ENCODE measurements around the gene KRT82.
"Not testable (repeated sequence)": the region's sequence is repeated elsewhere in the genome, so short reads cannot be mapped to it uniquely, and the experiment has no call there.

Gene KRT82

GRCh38 chr12:52413782-52414345, 7.7 kb upstream of the KRT82 start:
- no peaks in the 10 kb centered on the region for H3K9me3 ChIP-seq (ENCODE audit: control insufficient read depth in 5 of 5, low read length in 5 of 5)
- H3K27ac ChIP-seq (ENCODE audit: low read depth, low read length), result no peak overlapping the region

GRCh38 chr12:52413202-52413601, 7.1 kb upstream of the KRT82 start:
- no peak overlapping the region for H3K27ac ChIP-seq (ENCODE audit: low read depth, low read length)
- no peaks in the 10 kb centered on the region for H3K36me3 ChIP-seq (ENCODE audit: control insufficient read depth in 5 of 5, insufficient read depth in 5 of 5, low read length in 5 of 5)
- H3K4me3 ChIP-seq (ENCODE audit: low read depth in 1 of 5, low read length in 5 of 5), result no peak overlapping the region
- peaks cover 7 to 23% (median 19%) of the 10 kb centered on the region in 5 donors for H3K4me1 ChIP-seq (ENCODE audit: control insufficient read depth in 5 of 5, insufficient read depth in 5 of 5, low read length in 5 of 5)
- H3K27me3 ChIP-seq (ENCODE audit: control insufficient read depth in 5 of 5, insufficient read depth in 4 of 5, low read length in 5 of 5), result peaks cover 0 to 2% (median 0%) of the 10 kb centered on the region in 5 donors
- H3K9ac ChIP-seq (ENCODE audit: low read length in 5 of 5), result no peak overlapping the region
- H3K9me3 ChIP-seq (ENCODE audit: control insufficient read depth in 5 of 5, low read length in 5 of 5), result no peaks in the 10 kb centered on the region

More at GRCh38 chr12:52413782-52414345, 7.7 kb upstream of the KRT82 start:
- H3K4me3 ChIP-seq (ENCODE audit: low read depth in 1 of 5, low read length in 5 of 5), result no peak overlapping the region
- peaks cover 7 to 23% (median 19%) of the 10 kb centered on the region in 5 donors for H3K4me1 ChIP-seq (ENCODE audit: control insufficient read depth in 5 of 5, insufficient read depth in 5 of 5, low read length in 5 of 5)
- no peaks in the 10 kb centered on the region for H3K36me3 ChIP-seq (ENCODE audit: control insufficient read depth in 5 of 5, insufficient read depth in 5 of 5, low read length in 5 of 5)
- H3K9ac ChIP-seq (ENCODE audit: low read length in 5 of 5), result no peak overlapping the region
- no peaks in the 10 kb centered on the region for H3K27me3 ChIP-seq (ENCODE audit: control insufficient read depth in 5 of 5, insufficient read depth in 4 of 5, low read length in 5 of 5)

DNA sequence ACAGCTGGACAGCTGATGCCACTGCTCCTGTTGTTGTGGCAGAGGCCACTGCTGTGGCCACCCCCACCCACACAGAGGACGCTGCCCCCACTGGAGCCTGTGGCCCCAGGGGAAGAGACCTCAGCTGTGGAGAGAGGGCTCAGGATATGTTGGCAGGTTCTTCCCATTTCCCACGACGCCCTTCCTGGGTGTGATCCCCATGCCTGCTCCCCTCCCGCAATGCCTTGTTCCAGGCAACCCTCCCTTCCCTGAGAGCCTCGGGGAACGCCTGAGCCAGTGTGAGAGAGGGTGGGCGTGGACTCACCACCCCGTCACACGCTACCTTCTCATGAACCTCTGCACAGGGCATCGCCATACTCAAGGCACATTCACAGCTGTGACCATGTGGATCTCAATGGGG, 5.7 kb upstream of the KRT82 start:
- no peaks in the 10 kb centered on the region for H3K9me3 ChIP-seq (ENCODE audit: control insufficient read depth in 5 of 5, low read length in 5 of 5)
- no peaks in the 10 kb centered on the region for H3K36me3 ChIP-seq (ENCODE audit: control insufficient read depth in 5 of 5, insufficient read depth in 5 of 5, low read length in 5 of 5)
- no peak overlapping the region for H3K9ac ChIP-seq (ENCODE audit: low read length in 5 of 5)
- peaks cover 7 to 14% (median 11%) of the 10 kb centered on the region in 5 donors for H3K4me1 ChIP-seq (ENCODE audit: control insufficient read depth in 5 of 5, insufficient read depth in 5 of 5, low read length in 5 of 5)
- H3K4me3 ChIP-seq (ENCODE audit: low read depth in 1 of 5, low read length in 5 of 5), result no peak overlapping the region
- H3K27me3 ChIP-seq (ENCODE audit: control insufficient read depth in 5 of 5, insufficient read depth in 4 of 5, low read length in 5 of 5), result peaks cover 0 to 2% (median 0%) of the 10 kb centered on the region in 5 donors
- H3K27ac ChIP-seq (ENCODE audit: low read depth, low read length), result no peak overlapping the region

- H3K4me1 ChIP-seq (ENCODE audit: control insufficient read depth in 5 of 5, insufficient read depth in 5 of 5, low read length in 5 of 5), result not testable (repeated sequence)
Observed at GRCh38 chr12:52410589-52411248, 4.6 kb upstream of the KRT82 start.

GRCh38 chr12:52407918-52408317, 1.8 kb upstream of the KRT82 start:
- H3K27ac ChIP-seq (ENCODE audit: low read depth, low read length), result no peak overlapping the region
- no peak overlapping the region for H3K9ac ChIP-seq (ENCODE audit: low read length in 5 of 5)
- H3K36me3 ChIP-seq (ENCODE audit: control insufficient read depth in 5 of 5, insufficient read depth in 5 of 5, low read length in 5 of 5), result no peaks in the 10 kb centered on the region
- no peaks in the 10 kb centered on the region for H3K4me1 ChIP-seq (ENCODE audit: control insufficient read depth in 5 of 5, insufficient read depth in 5 of 5, low read length in 5 of 5)
- no peaks in the 10 kb centered on the region for H3K9me3 ChIP-seq (ENCODE audit: control insufficient read depth in 5 of 5, low read length in 5 of 5)
- H3K4me3 ChIP-seq (ENCODE audit: low read depth in 1 of 5, low read length in 5 of 5), result no peak overlapping the region
- peaks cover 0 to 2% (median 0%) of the 10 kb centered on the region in 5 donors for H3K27me3 ChIP-seq (ENCODE audit: control insufficient read depth in 5 of 5, insufficient read depth in 4 of 5, low read length in 5 of 5)

More at GRCh38 chr12:52410589-52411248, 4.6 kb upstream of the KRT82 start:
- not testable (repeated sequence) for H3K4me3 ChIP-seq (ENCODE audit: low read depth in 1 of 5, low read length in 5 of 5); H3K27ac ChIP-seq (ENCODE audit: low read depth, low read length); H3K9ac ChIP-seq (ENCODE audit: low read length in 5 of 5); H3K27me3 ChIP-seq (ENCODE audit: control insufficient read depth in 5 of 5, insufficient read depth in 4 of 5, low read length in 5 of 5); H3K36me3 ChIP-seq (ENCODE audit: control insufficient read depth in 5 of 5, insufficient read depth in 5 of 5, low read length in 5 of 5); H3K9me3 ChIP-seq (ENCODE audit: control insufficient read depth in 5 of 5, low read length in 5 of 5)

DNA sequence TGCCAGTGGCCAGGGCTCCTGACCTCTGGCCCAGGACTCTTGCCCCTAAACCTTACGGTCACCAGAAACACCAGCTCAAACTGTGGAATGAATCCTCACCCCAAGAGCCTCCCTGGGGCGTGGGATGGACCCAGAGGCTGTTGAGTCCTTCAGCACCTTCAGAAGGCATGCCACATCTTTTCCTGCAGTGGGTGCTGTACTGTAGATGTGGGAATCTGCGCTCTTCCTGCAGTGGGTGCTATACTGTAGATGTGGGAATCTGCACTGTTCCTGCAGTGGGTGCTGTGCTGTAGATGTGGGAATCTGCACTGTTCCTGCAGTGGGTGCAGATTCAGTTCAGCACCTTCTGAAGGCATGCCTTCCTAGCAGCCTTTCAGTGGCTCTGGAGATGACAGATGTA, 1.2 kb downstream of the KRT82 start:
- Histone ChIP-seq H3K27me3 (ENCODE audit: control insufficient read depth in 5 of 5, insufficient read depth in 4 of 5, low read length in 5 of 5) (peaks cover 0 to 6% (median 4%) of the 10 kb centered on the region in 5 donors), H3K27ac (ENCODE audit: low read depth, low read length) (no peak overlapping the region)

GRCh38 chr12:52403561-52403960, 2.6 kb downstream of the KRT82 start:
- no peak overlapping the region for H3K9ac ChIP-seq (ENCODE audit: low read length in 5 of 5)
- H3K36me3 ChIP-seq (ENCODE audit: control insufficient read depth in 5 of 5, insufficient read depth in 5 of 5, low read length in 5 of 5), result no peaks in the 10 kb centered on the region
- peaks cover 0 to 13% (median 4%) of the 10 kb centered on the region in 5 donors for H3K27me3 ChIP-seq (ENCODE audit: control insufficient read depth in 5 of 5, insufficient read depth in 4 of 5, low read length in 5 of 5)
- no peak overlapping the region for H3K27ac ChIP-seq (ENCODE audit: low read depth, low read length)
- H3K4me3 ChIP-seq (ENCODE audit: low read depth in 1 of 5, low read length in 5 of 5), result no peak overlapping the region
- H3K9me3 ChIP-seq (ENCODE audit: control insufficient read depth in 5 of 5, low read length in 5 of 5), result no peaks in the 10 kb centered on the region
- H3K4me1 ChIP-seq (ENCODE audit: control insufficient read depth in 5 of 5, insufficient read depth in 5 of 5, low read length in 5 of 5), result no peaks in the 10 kb centered on the region

More for the DNA sequence above, 1.2 kb downstream of the KRT82 start:
- Histone ChIP-seq H3K9ac (ENCODE audit: low read length in 5 of 5) (no peak overlapping the region), H3K36me3 (ENCODE audit: control insufficient read depth in 5 of 5, insufficient read depth in 5 of 5, low read length in 5 of 5) (no peaks in the 10 kb centered on the region), H3K4me1 (ENCODE audit: control insufficient read depth in 5 of 5, insufficient read depth in 5 of 5, low read length in 5 of 5) (no peaks in the 10 kb centered on the region), H3K9me3 (ENCODE audit: control insufficient read depth in 5 of 5, low read length in 5 of 5) (no peaks in the 10 kb centered on the region), H3K4me3 (ENCODE audit: low read depth in 1 of 5, low read length in 5 of 5) (no peak overlapping the region)

DNA sequence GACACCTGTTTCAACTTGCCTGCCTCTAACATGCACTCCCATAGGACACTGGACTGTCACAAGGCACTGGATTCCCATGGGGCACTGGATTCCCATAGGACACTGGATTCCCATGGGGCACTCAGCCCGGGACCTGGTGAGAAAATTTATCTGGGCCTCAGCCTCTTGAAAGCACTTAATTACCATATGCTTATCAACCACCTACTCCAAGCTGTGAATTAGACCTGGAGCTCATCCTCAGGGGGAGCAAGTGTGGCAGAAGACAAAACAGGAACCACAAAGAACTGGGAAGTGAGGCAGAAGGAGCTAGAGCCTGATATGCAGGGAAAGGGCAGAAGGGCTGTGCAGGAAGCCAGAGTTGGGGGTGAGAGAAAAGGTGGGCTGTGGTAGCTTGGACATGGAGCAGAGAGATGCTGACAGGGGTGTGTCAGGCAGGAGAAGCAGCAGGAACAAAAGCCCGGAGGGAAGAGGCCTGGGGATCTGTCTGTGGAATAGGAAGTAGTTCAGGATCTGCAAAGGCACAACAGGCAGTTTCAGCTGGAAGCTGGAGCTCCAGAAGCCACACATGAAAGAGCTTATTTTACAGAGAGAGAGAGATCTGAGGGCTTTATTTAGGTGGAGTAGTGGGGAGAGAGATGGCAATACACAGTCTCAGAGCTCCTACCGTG, 3.1 kb downstream of the KRT82 start:
- H3K36me3 ChIP-seq (ENCODE audit: control insufficient read depth in 5 of 5, insufficient read depth in 5 of 5, low read length in 5 of 5), result no peaks in the 10 kb centered on the region
- H3K4me3 ChIP-seq (ENCODE audit: low read depth in 1 of 5, low read length in 5 of 5), result no peak overlapping the region
- H3K9me3 ChIP-seq (ENCODE audit: control insufficient read depth in 5 of 5, low read length in 5 of 5), result no peaks in the 10 kb centered on the region
- no peaks in the 10 kb centered on the region for H3K4me1 ChIP-seq (ENCODE audit: control insufficient read depth in 5 of 5, insufficient read depth in 5 of 5, low read length in 5 of 5)
- H3K27ac ChIP-seq (ENCODE audit: low read depth, low read length), result no peak overlapping the region
- peaks cover 0 to 12% (median 4%) of the 10 kb centered on the region in 5 donors for H3K27me3 ChIP-seq (ENCODE audit: control insufficient read depth in 5 of 5, insufficient read depth in 4 of 5, low read length in 5 of 5)
- H3K9ac ChIP-seq (ENCODE audit: low read length in 5 of 5), result no peak overlapping the region

GRCh38 chr12:52402377-52402776, 3.8 kb downstream of the KRT82 start:
- Histone ChIP-seq H3K4me1 (ENCODE audit: control insufficient read depth in 5 of 5, insufficient read depth in 5 of 5, low read length in 5 of 5) (no peaks in the 10 kb centered on the region), H3K27ac (ENCODE audit: low read depth, low read length) (no peak overlapping the region), H3K27me3 (ENCODE audit: control insufficient read depth in 5 of 5, insufficient read depth in 4 of 5, low read length in 5 of 5) (peaks cover 0 to 15% (median 4%) of the 10 kb centered on the region in 5 donors), H3K9ac (ENCODE audit: low read length in 5 of 5) (no peak overlapping the region), H3K36me3 (ENCODE audit: control insufficient read depth in 5 of 5, insufficient read depth in 5 of 5, low read length in 5 of 5) (no peaks in the 10 kb centered on the region), H3K9me3 (ENCODE audit: control insufficient read depth in 5 of 5, low read length in 5 of 5) (no peaks in the 10 kb centered on the region), H3K4me3 (ENCODE audit: low read depth in 1 of 5, low read length in 5 of 5) (no peak overlapping the region)

- Histone ChIP-seq H3K27me3 (ENCODE audit: control insufficient read depth in 5 of 5, insufficient read depth in 4 of 5, low read length in 5 of 5) (peaks cover 0 to 18% (median 4%) of the 10 kb centered on the region in 5 donors), H3K4me3 (ENCODE audit: low read depth in 1 of 5, low read length in 5 of 5) (no peak overlapping the region), H3K4me1 (ENCODE audit: control insufficient read depth in 5 of 5, insufficient read depth in 5 of 5, low read length in 5 of 5) (no peaks in the 10 kb centered on the region), H3K27ac (ENCODE audit: low read depth, low read length) (no peak overlapping the region), H3K9me3 (ENCODE audit: control insufficient read depth in 5 of 5, low read length in 5 of 5) (no peaks in the 10 kb centered on the region), H3K9ac (ENCODE audit: low read length in 5 of 5) (no peak overlapping the region), H3K36me3 (ENCODE audit: control insufficient read depth in 5 of 5, insufficient read depth in 5 of 5, low read length in 5 of 5) (no peaks in the 10 kb centered on the region)
Observed at GRCh38 chr12:52401926-52402325, 4.2 kb downstream of the KRT82 start.

Measured in subcutaneous abdominal adipose tissue (tissue), 5 donors.